ENCODE data around the gene PIGS.

- no peak for TF ChIP-seq EZH2 (IDR thresholded peaks at IDR 0.05; ENCODE audit: insufficient read depth, poor library complexity, severe bottlenecking)
- TF ChIP-seq EZH2phosphoT487 (IDR thresholded peaks at IDR 0.05; ENCODE audit: insufficient read depth, low read depth), result no peak
Observed at GRCh38 chr17:28511858-28512461, 59.4 kb downstream of the PIGS start.
